RWPE1 (cell line): ENCODE data around the gene WDR49.

Experiments
- CTCF ChIA-PET: fragments of 350-600 bp; sonication (Branson Sonifier 250); formaldehyde crosslinking; extraction: SDS; loops from one replicate; lab custom pipeline; 2021; lab: Yijun Ruan, JAX
- POLR2A ChIA-PET: fragments of 400-600 bp; formaldehyde crosslinking; extraction: SDS; loops from one replicate; lab custom pipeline; 2020; ENCODE audit warnings: antibody characterized with exemption; ENCODE audit not compliant: low non-redundant PET; lab: Yijun Ruan, JAX
- DNase-seq: peaks from one replicate; pipeline ENCODE4 v3.0.0; 2012; ENCODE audit warnings: low spot score
- H3K27ac ChIP-seq: fragments of 450-650 bp; 2 replicates; pipeline ENCODE4 v1.5.1; 2017
- CTCF ChIP-seq: fragments of 450-650 bp; conservative IDR thresholded peaks from 2 replicates; pipeline ENCODE4 v1.5.1; 2017; ENCODE audit warnings: low read depth, mild to moderate bottlenecking

WDR49 gene

GRCh38 chr3:167445491-167445890 lies 208.3 kb downstream of the WDR49 start:
- no peak for TF ChIP-seq CTCF
- no peak for DNase-seq
- ChIA-PET CTCF (no interaction called here), POLR2A (no interaction called here)
- no peak overlapping the region for H3K27ac ChIP-seq

- TF ChIP-seq CTCF = no peak
- POLR2A ChIA-PET = no interaction called here
- no peak overlapping the region for H3K27ac ChIP-seq
- CTCF ChIA-PET = interaction anchor here (0.6 kb wide), 1 partner anchor 1723 kb away, joined by 3 read pairs; no protein-coding TSS in a partner anchor
- no peak for DNase-seq
Observed at GRCh38 chr3:167441256-167441655, 212.5 kb downstream of the WDR49 start.

- CTCF ChIA-PET = no interaction called here
- no peak for TF ChIP-seq CTCF
- H3K27ac ChIP-seq = no peak overlapping the region
Observed at GRCh38 chr3:167437428-167438139, 216.2 kb downstream of the WDR49 start.

More at GRCh38 chr3:167437428-167438139, 216.2 kb downstream of the WDR49 start:
- no peak for DNase-seq
- POLR2A ChIA-PET = no interaction called here
